C4-2B (cell line): ENCODE data around the gene COQ2.

ENCODE experiments used
- H3K27ac ChIP-seq: fragments of 450-650 bp; 2 replicates; pipeline ENCODE4 v1.5.1; 2017
- ZFX ChIP-seq: fragments of 450-650 bp; IDR thresholded peaks from 2 replicates; pipeline ENCODE4 v1.6.1; 2017
- TF ChIP-seq, protein P1 (sequence below): fragments of 450-650 bp; conservative IDR thresholded peaks from 2 replicates; pipeline ENCODE4 v1.5.1; 2017; ENCODE audit warnings: mild to moderate bottlenecking

The COQ2 gene

DNA sequence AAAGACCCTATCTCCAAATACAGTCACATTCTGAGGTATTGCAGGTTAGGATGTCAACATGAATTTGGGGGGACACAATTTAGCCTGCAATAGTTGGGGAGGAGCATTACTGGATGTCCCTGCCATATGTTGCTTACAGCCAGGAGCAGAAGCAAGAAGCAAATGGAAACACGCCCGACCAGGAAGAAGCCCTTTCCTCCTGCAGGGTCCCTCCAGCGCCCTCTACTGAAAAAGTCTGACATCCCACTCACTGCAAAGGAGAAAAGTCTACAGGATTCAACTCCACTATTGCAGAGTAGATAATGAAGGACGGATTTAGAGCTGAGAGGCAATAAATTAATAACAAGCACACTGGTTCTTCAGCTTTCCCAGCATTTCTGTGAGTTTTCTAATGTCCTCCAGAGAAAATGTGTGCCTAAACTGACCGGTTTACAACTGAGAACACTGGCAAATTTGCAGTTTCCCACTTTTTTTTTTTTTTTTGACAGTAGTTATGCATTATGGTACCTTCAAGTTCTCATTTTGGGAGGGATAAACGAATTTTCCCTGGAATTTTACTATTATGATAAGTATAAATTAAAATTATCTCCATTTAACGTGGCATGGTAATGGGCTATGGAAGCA is 31.7 kb downstream of the COQ2 start:
- TF ChIP-seq, protein P1, sequence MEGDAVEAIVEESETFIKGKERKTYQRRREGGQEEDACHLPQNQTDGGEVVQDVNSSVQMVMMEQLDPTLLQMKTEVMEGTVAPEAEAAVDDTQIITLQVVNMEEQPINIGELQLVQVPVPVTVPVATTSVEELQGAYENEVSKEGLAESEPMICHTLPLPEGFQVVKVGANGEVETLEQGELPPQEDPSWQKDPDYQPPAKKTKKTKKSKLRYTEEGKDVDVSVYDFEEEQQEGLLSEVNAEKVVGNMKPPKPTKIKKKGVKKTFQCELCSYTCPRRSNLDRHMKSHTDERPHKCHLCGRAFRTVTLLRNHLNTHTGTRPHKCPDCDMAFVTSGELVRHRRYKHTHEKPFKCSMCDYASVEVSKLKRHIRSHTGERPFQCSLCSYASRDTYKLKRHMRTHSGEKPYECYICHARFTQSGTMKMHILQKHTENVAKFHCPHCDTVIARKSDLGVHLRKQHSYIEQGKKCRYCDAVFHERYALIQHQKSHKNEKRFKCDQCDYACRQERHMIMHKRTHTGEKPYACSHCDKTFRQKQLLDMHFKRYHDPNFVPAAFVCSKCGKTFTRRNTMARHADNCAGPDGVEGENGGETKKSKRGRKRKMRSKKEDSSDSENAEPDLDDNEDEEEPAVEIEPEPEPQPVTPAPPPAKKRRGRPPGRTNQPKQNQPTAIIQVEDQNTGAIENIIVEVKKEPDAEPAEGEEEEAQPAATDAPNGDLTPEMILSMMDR, result peak; percentile 75
- TF ChIP-seq ZFX, result no peak
- no peak overlapping the region for H3K27ac ChIP-seq

DNA sequence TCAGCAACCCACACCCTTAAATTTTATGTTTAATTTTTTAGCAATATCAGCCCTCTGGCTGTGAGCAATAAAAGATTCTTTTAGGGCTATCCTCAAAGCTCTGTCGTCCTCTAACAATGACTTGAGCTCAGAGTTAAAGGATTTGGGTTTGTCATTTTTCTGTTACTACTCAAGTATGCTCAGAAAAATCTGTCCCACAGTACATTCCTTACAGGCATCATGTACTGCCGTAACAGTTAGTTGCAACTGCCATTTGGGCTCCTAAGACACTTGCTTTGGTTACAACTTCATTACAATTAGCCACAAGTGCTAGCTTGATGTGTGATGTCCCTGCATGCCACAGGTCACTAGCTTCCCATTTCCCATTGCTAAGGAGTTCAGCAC is 33.2 kb downstream of the COQ2 start:
- TF ChIP-seq, protein P1, result no peak
- H3K27ac ChIP-seq, result no peak overlapping the region

DNA sequence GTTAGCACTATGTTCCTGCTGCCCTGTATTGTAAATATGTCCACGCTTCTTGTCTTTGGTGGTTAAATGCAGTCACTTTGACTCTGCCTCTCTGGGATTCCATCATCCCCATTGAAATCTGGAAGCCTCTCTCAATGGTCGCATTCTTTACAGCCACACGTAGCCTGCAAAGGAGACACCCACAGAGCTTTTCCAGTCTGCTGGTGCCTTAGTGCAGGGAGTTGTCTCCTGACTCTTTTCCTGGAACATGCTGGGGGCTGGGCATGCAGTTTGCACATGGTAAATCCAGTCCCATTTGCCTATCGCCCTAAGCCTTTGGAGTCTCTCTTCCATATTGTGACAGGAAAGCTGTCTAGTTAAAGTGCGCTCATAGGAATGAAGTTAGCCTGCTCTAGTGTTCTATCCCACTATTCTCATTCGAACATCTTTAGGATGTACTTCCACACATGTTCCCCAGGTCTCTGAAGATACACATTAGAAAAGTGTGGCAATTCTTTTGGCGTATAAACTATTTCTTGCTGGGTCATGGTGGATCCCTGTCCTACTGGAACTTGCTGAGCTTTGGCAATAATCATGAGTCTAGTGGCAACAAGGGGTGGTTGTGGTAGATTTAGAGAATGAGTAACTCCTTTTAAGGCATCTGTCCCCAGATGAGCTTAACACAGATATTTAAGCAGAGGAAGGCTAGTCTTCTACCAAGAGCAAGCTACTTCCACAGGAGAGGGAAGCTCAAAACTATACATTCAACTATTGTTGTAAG is 33.7 kb downstream of the COQ2 start:
- no peak for TF ChIP-seq ZFX
- TF ChIP-seq, protein P1, result no peak
- no peak overlapping the region for H3K27ac ChIP-seq

DNA sequence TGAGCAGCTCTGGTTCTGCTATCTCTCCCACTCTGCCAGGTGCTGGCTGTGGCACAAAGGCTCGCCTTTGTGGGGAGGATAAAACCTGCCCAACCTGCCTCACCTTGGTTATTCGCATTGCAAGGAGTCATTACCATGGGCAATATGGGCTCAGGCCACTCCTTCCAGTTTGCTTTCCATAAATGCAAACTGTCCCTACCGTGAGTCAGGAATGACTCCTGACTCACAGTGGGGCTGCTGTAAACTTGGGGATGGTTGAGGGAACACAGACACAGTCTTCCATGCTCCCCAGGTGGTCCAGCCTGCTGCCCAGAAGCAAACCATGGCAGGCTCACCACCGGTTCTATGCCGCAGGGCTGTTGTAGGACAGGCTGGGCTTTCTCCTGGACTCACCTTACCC is 36.1 kb downstream of the COQ2 start:
- H3K27ac ChIP-seq, result no peak overlapping the region
- TF ChIP-seq ZFX, result no peak
- TF ChIP-seq, protein P1, result no peak

DNA sequence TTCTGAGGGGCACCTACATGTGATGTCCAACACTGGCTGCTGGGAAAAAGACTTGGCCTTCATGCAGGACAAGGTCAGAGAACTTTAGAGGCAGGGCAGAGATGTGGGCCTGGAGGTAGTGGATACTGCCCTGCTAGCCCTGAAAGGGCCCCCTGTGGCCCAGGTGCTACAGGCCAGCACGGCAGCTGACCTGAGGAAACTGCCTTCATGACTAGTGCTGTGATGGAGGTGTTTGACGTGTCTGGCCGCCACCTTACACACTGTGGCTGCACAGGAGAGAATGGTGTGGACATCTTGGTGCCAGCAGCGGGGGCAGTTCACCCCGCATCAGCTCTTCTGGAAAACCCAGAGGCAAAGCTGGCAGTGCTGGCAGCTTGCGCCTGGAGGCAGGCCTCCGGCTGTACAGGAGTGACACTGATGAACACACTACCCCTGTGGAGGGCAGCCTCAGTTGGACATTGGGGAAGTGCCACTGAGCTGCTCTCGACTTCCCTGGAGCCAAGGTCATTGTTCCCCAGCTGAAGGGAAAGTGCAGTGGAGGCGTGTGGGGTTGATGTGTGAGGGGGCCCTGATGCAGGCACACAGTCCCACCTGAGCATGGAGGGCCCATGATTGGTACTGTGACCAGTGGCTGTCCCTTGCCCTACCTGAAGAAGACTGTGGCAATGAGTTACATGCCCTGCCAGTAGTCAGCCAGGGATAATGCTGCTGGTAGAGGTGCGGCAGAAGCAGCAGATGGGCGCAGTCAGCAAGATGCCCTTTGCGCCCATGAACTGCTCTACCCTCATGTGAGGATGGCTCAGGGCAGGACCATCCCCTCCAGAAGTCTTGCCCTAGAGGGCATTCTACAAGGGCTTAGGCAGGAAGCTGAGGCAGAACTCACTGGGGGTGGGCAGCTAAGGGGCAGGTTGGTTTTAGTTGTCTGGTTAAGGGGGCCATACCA is 36.9 kb downstream of the COQ2 start:
- H3K27ac ChIP-seq, result no peak overlapping the region
- TF ChIP-seq ZFX, result no peak
- TF ChIP-seq, protein P1, result no peak

DNA sequence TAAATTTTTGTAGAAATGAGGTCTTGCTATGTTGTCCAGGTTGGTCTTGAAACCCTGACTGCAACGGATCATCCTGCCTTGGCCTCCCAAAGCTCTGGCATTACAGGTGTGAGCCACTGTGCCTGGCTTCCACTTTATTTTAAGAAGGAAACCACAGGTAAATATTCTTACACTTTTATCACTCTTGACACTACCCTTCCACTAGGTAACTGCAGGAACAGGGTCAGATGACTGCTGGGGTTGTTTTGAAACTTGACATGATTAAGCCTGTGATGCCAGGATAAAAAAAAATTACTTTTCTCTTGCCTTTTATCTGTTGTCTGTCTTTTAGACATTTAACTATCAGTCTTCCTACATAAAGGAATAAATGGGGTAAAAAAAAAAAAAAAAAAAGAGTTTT is 43.5 kb downstream of the COQ2 start:
- H3K27ac ChIP-seq, result no peak overlapping the region
- no peak for TF ChIP-seq ZFX

DNA sequence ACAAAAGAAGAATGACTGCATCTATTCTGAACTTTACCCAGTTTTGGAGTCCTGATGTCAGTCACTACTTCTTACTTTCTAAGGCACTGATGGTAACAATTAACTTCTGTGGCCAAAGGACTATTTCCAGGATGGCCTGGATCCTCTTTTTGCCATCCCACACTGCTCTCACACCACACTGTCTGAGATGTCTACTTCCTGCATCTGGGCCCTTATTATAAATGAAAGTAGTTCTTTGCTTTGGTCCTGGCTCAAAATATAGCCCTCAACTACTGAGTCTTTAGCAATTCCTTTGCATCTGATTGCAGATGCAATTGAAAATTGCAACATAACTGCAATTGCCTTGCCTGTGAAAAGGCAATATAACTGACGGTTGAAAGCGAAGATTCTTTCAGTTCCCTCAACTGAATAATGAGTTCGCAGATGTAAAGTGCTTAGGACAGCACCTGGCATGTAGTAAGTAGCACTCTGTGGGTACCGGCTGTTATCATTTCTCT is 44.2 kb downstream of the COQ2 start:
- no peak overlapping the region for H3K27ac ChIP-seq
- TF ChIP-seq, protein P1, result no peak
- no peak for TF ChIP-seq ZFX
